ENCODE measurements around the gene SV2C. TPM values are rescaled to one million over a fixed set of nuclear protein-coding genes. Genes with fewer than 3 reads are reported as not detected.

SV2C gene
- total and polyA plus RNA-seq, 2 of the 13 experiments (the other 11 are each of a cell fraction or from before 2014, with no cell fraction given): not detected

- TF ChIP-seq, protein P1, sequence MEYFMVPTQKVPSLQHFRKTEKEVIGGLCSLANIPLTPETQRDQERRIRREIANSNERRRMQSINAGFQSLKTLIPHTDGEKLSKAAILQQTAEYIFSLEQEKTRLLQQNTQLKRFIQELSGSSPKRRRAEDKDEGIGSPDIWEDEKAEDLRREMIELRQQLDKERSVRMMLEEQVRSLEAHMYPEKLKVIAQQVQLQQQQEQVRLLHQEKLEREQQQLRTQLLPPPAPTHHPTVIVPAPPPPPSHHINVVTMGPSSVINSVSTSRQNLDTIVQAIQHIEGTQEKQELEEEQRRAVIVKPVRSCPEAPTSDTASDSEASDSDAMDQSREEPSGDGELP (IDR thresholded peaks at IDR 0.05; ENCODE audit: borderline replicate concordance, low read depth): no peak
- TF ChIP-seq ZNF788 (CRISPR knock-in tag; IDR thresholded peaks at IDR 0.05; ENCODE audit: borderline replicate concordance) (no peak), RFXANK (CRISPR knock-in tag; IDR thresholded peaks at IDR 0.05) (no peak)
These were observed 80.0 kb downstream of the SV2C start (continued) for GRCh38 chr5:76163111-76163628.

DNA sequence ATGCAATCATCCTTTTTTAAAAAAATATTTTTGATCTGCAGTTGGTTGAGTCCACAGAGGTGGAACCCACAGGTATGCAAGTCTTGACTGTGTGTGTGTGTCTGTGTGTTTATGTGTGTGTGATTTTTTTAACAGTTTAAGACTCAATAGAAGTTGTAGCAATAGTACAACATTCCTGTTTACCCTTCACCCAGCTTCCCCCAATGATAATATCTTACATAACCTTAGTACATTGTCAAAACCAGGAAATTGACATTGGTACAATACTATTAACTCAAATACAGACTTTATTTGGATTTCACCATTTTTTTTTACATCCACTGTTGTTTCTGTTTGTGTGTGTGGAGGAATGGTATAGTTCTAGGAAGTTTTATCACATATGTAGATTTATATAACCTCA is 81.8 kb downstream of the SV2C start:
- no peak for ATAC-seq
- no peak overlapping the region for H3K9ac ChIP-seq (ENCODE audit: insufficient read depth, low read depth, low read length)
- H3K9me3 ChIP-seq (ENCODE audit: low read length): no peaks in the 10 kb centered on the region
- in situ Hi-C loops (cut with HindIII; ENCODE audit: extremely low pct_ligation_motif_present, low pct_unique_long_range_greater_than_20kb) (no loop called here), intact Hi-C loops (cut with micrococcal nuclease; ENCODE audit: unreplicated experiment) (no loop called here)
- FAIRE-seq: no peak
- H4K20me1 ChIP-seq (ENCODE audit: insufficient read depth, low read length): no peaks in the 10 kb centered on the region
- peaks cover 0 to 2% of the 10 kb centered on the region in 2 experiments; a peak in 1 of 5 replicates for H3K27me3 ChIP-seq (ENCODE audit: control insufficient read depth in 1 of 2, insufficient read depth in 2 of 2, low read length in 2 of 2)
- POLR2A ChIA-PET: no interaction called here
- no peaks in the 10 kb centered on the region for H3K79me2 ChIP-seq (ENCODE audit: insufficient read depth, low read length)
- H3K36me3 ChIP-seq (replicated peaks in 1 of 2; ENCODE audit: control insufficient read depth in 1 of 2, insufficient read depth in 2 of 2, low read length in 2 of 2): no peaks in the 10 kb centered on the region
- H3K4me3 ChIP-seq (replicated peaks in 1 of 3; ENCODE audit: insufficient read depth in 1 of 3, low read depth in 2 of 3, low read length in 3 of 3): no peak overlapping the region
- CTCF ChIA-PET (ENCODE audit: low intra/inter-chr PET ratio, low total read pairs): no interaction called here
- no peak for TF ChIP-seq ZNF44 (CRISPR knock-in tag; IDR thresholded peaks at IDR 0.05)
- TF ChIP-seq RFX1 (IDR thresholded peaks at IDR 0.05): no peak
- TF ChIP-seq MIER3 (CRISPR knock-in tag; IDR thresholded peaks at IDR 0.05; ENCODE audit: borderline replicate concordance): no peak
- no peaks in the 10 kb centered on the region for H3K4me1 ChIP-seq (ENCODE audit: insufficient read depth, low read length)
- no peak overlapping the region for H3K27ac ChIP-seq (ENCODE audit: extremely low read length, insufficient read depth, low read length)
- no peak overlapping the region for H2AFZ ChIP-seq (ENCODE audit: low read length)
- BruUV-seq (replicated peaks): no TSS peak
- no peak overlapping the region for H3K4me2 ChIP-seq (ENCODE audit: low read depth, low read length)
- DNase-seq (ENCODE audit: low spot score): no peak

DNA sequence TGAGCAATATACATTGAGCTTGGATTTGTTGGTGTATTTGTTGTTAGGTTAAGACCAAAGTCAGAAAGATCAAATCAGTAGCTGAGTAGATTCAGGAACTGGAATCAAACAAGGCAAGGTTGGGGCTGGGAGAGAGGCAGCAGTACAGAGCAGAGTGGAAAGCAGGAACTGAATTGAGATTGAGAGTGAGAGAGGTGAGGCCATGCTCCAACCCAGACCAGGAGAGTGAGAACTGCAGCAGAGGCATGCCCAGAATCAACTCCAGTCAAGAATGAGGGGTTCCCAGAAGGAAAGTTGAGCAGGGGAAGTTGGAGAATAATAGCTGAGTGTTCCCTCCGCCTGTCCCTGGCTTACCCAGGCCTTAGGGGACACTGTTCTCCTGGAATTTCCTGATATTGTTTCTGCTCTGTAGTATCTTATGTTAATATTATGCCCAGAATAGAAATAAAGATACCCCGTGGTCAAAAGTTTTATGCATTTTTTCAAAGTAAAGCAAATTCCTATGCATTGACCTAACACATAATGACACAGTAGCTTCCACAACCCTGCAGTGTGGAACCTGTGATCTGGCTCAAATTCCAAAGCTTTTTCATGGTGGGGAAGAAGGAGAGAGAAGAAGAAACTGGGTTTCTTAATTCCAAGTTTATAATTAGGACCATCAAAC is 82.7 kb downstream of the SV2C start:
- DNase-seq (ENCODE audit: low spot score): no peak
- ChIA-PET CTCF (ENCODE audit: low intra/inter-chr PET ratio, low total read pairs) (no interaction called here), POLR2A (no interaction called here)
- Histone ChIP-seq H3K9ac (ENCODE audit: insufficient read depth, low read depth, low read length) (no peak overlapping the region), H3K27me3 (ENCODE audit: control insufficient read depth in 1 of 2, insufficient read depth in 2 of 2, low read length in 2 of 2) (peaks cover 0 to 2% of the 10 kb centered on the region in 2 experiments; a peak in 1 of 5 replicates), H4K20me1 (ENCODE audit: insufficient read depth, low read length) (no peaks in the 10 kb centered on the region), H2AFZ (ENCODE audit: low read length) (no peak overlapping the region), H3K4me3 (replicated peaks in 1 of 3; ENCODE audit: insufficient read depth in 1 of 3, low read depth in 2 of 3, low read length in 3 of 3) (no peak overlapping the region), H3K79me2 (ENCODE audit: insufficient read depth, low read length) (no peaks in the 10 kb centered on the region), H3K4me1 (ENCODE audit: insufficient read depth, low read length) (no peaks in the 10 kb centered on the region), H3K9me3 (ENCODE audit: low read length) (no peaks in the 10 kb centered on the region), H3K4me2 (ENCODE audit: low read depth, low read length) (no peak overlapping the region), H3K36me3 (replicated peaks in 1 of 2; ENCODE audit: control insufficient read depth in 1 of 2, insufficient read depth in 2 of 2, low read length in 2 of 2) (no peaks in the 10 kb centered on the region), H3K27ac (ENCODE audit: extremely low read length, insufficient read depth, low read length) (no peak overlapping the region)
- ATAC-seq: no peak
- in situ Hi-C loops (cut with HindIII; ENCODE audit: extremely low pct_ligation_motif_present, low pct_unique_long_range_greater_than_20kb): no loop called here
- no TSS peak for BruUV-seq (replicated peaks)
- intact Hi-C loops (cut with micrococcal nuclease; ENCODE audit: unreplicated experiment): no loop called here
- WGBS (ENCODE audit: low lambda C conversion rate): 0% methylated on average over 2 of the region's 2 CpGs
- FAIRE-seq: no peak
- TF ChIP-seq, protein P2, sequence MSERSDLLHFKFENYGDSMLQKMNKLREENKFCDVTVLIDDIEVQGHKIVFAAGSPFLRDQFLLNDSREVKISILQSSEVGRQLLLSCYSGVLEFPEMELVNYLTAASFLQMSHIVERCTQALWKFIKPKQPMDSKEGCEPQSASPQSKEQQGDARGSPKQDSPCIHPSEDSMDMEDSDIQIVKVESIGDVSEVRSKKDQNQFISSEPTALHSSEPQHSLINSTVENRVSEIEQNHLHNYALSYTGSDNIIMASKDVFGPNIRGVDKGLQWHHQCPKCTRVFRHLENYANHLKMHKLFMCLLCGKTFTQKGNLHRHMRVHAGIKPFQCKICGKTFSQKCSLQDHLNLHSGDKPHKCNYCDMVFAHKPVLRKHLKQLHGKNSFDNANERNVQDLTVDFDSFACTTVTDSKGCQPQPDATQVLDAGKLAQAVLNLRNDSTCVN (CRISPR knock-in tag; IDR thresholded peaks at IDR 0.05; ENCODE audit: borderline replicate concordance): no peak
- TF ChIP-seq RBAK (CRISPR knock-in tag; IDR thresholded peaks at IDR 0.05): no peak
- TF ChIP-seq SP2 (CRISPR knock-in tag; IDR thresholded peaks at IDR 0.05): no peak
- TF ChIP-seq FOSL2 (CRISPR knock-in tag; IDR thresholded peaks at IDR 0.05): no peak
- no peak for TF ChIP-seq MIER2 (CRISPR knock-in tag; IDR thresholded peaks at IDR 0.05)
- TF ChIP-seq MATR3 (CRISPR knock-in tag; IDR thresholded peaks at IDR 0.05): no peak
- TF ChIP-seq, protein P3, sequence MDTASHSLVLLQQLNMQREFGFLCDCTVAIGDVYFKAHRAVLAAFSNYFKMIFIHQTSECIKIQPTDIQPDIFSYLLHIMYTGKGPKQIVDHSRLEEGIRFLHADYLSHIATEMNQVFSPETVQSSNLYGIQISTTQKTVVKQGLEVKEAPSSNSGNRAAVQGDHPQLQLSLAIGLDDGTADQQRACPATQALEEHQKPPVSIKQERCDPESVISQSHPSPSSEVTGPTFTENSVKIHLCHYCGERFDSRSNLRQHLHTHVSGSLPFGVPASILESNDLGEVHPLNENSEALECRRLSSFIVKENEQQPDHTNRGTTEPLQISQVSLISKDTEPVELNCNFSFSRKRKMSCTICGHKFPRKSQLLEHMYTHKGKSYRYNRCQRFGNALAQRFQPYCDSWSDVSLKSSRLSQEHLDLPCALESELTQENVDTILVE (CRISPR knock-in tag; IDR thresholded peaks at IDR 0.05): no peak
- no peak for TF ChIP-seq ZNF567 (CRISPR knock-in tag; IDR thresholded peaks at IDR 0.05; ENCODE audit: borderline replicate concordance)
